Activated CD8-positive, alpha-beta T cell treated with anti-CD3 and anti-CD28 coated beads for 36 hours (primary cell): ENCODE data around the gene JAK3. TPM values are rescaled to one million over a fixed set of nuclear protein-coding genes. Genes with fewer than 3 reads are reported as not detected.

ENCODE experiments used
- ATAC-seq: fragments of 200-7000 bp; cut with Tn5 transposase; one replicate; pipeline ENCODE4 v1.10.0; 2021; ENCODE audit warnings: mild to moderate bottlenecking, moderate library complexity
- CTCF ChIA-PET: fragments of 350-600 bp; sonication (Branson Sonifier 250); formaldehyde crosslinking; loops from one replicate; lab custom pipeline; 2021; ENCODE audit warnings: antibody characterized with exemption; lab: Charles Lee
- POLR2A ChIA-PET: fragments of 350-600 bp; sonication (Branson Sonifier 250); formaldehyde crosslinking; loops from one replicate; lab custom pipeline; 2021; ENCODE audit warnings: antibody characterized with exemption; lab: Charles Lee
- DNase-seq: peaks from one replicate; pipeline ENCODE4 v3.0.0-alpha.2; 2020
- H3K27ac Mint-ChIP-seq: one replicate; pipeline ENCODE4 v1.8.0; 2021; ENCODE audit warnings: mild to moderate bottlenecking, mixed read lengths
- H3K27me3 Mint-ChIP-seq: one replicate; pipeline ENCODE4 v1.8.0; 2021; ENCODE audit warnings: mixed read lengths
- H3K36me3 Mint-ChIP-seq: one replicate; pipeline ENCODE4 v1.8.0; 2021; ENCODE audit warnings: low read depth, mixed read lengths
- H3K4me1 Mint-ChIP-seq: one replicate; pipeline ENCODE4 v1.8.0; 2021; ENCODE audit warnings: low read depth, mixed read lengths
- H3K4me3 Mint-ChIP-seq: one replicate; pipeline ENCODE4 v1.8.0; 2021; ENCODE audit warnings: mild to moderate bottlenecking, moderate library complexity, mixed read lengths
- H3K9me3 Mint-ChIP-seq: one replicate; pipeline ENCODE4 v1.8.0; 2021; ENCODE audit warnings: mixed read lengths
- CTCF ChIP-seq: fragments of 200-600 bp; IDR thresholded peaks from one replicate; pipeline ENCODE4 v1.8.0; 2022; ENCODE audit warnings: antibody characterized with exemption, mild to moderate bottlenecking
- intact Hi-C: fragments of 100-400 bp; cut with micrococcal nuclease; formaldehyde crosslinking; loops from one replicate; pipeline ENCODE4 v1.10.0; 2022
- total RNA-seq, 2 experiments: library from RNA; stranded (reverse); gene quantifications; one replicate each; pipeline ENCODE4 v1.2.3, GENCODE V29; 2021

JAK3 gene
- total RNA-seq, 2 experiments from 2014 or later: 120 to 126 TPM

GRCh38 chr19:17843908-17844490, 3.8 kb downstream of the JAK3 start:
- ChIA-PET POLR2A (interaction anchor here (1.3 to 2.2 kb wide), 6 partner anchors 10 to 95 kb away, joined by 3 to 11 read pairs (median 6); no protein-coding TSS in a partner anchor), CTCF (interaction anchor here (2.0 kb wide), 1 partner anchor 89 kb away, joined by 5 read pairs; the partner anchor contains the start of gene CCDC124)
- TF ChIP-seq CTCF: no peak
- H3K27ac Mint-ChIP-seq: peak overlapping the region; percentile 78
- ATAC-seq: no peak
- no peaks in the 10 kb centered on the region for H3K27me3 Mint-ChIP-seq
- intact Hi-C loops: no loop called here
- no peaks in the 10 kb centered on the region for H3K9me3 Mint-ChIP-seq
- H3K4me1 Mint-ChIP-seq: peaks cover 46% of the 10 kb centered on the region
- peak overlapping the region; percentile 42 for H3K4me3 Mint-ChIP-seq
- no peak for DNase-seq
- peaks cover 60% of the 10 kb centered on the region for H3K36me3 Mint-ChIP-seq

GRCh38 chr19:17843292-17843827, 4.4 kb downstream of the JAK3 start:
- no peak for ATAC-seq
- intact Hi-C loops: no loop called here

GRCh38 chr19:17842663-17843291, 5.0 kb downstream of the JAK3 start:
- Mint-ChIP-seq H3K4me3 (no peak overlapping the region), H3K36me3 (peaks cover 70% of the 10 kb centered on the region), H3K9me3 (no peaks in the 10 kb centered on the region), H3K4me1 (peaks cover 39% of the 10 kb centered on the region), H3K27me3 (no peaks in the 10 kb centered on the region), H3K27ac (no peak overlapping the region)
- no peak for DNase-seq
- ChIA-PET CTCF (interaction anchor here (1.6 kb wide), 1 partner anchor 17 kb away, joined by 3 read pairs; the partner anchor contains the start of gene RPL18A), POLR2A (interaction anchor here (0.9 to 2.2 kb wide), 6 partner anchors 9 to 22 kb away, joined by 3 to 11 read pairs (median 6); no protein-coding TSS in a partner anchor)
- no peak for TF ChIP-seq CTCF
- no peak for ATAC-seq
- intact Hi-C loops: no loop called here

More at GRCh38 chr19:17843292-17843827, 4.4 kb downstream of the JAK3 start:
- CTCF ChIA-PET: interaction anchor here (1.6 to 2.0 kb wide), 2 partner anchors 16 to 89 kb away, joined by 3 to 5 read pairs; partner anchors contain the start of genes CCDC124 and RPL18A
- peaks cover 41% of the 10 kb centered on the region for H3K4me1 Mint-ChIP-seq
- H3K36me3 Mint-ChIP-seq: peaks cover 64% of the 10 kb centered on the region
- H3K27me3 Mint-ChIP-seq: no peaks in the 10 kb centered on the region
- H3K27ac Mint-ChIP-seq: peak overlapping the region; percentile 75
- no peaks in the 10 kb centered on the region for H3K9me3 Mint-ChIP-seq
- H3K4me3 Mint-ChIP-seq: no peak overlapping the region
- POLR2A ChIA-PET: interaction anchor here (1.4 to 2.2 kb wide), 5 partner anchors 9 to 22 kb away, joined by 3 to 11 read pairs (median 9); no protein-coding TSS in a partner anchor
- no peak for DNase-seq
- no peak for TF ChIP-seq CTCF

GRCh38 chr19:17841810-17842662, 5.7 kb downstream of the JAK3 start:
- ChIA-PET CTCF (interaction anchor here (1.6 kb wide), 1 partner anchor 17 kb away, joined by 3 read pairs; the partner anchor contains the start of gene RPL18A), POLR2A (interaction anchor here (0.9 to 2.2 kb wide), 5 partner anchors 8 to 122 kb away, joined by 3 to 11 read pairs (median 9); no protein-coding TSS in a partner anchor)
- Mint-ChIP-seq H3K27ac (no peak overlapping the region), H3K4me1 (peaks cover 39% of the 10 kb centered on the region), H3K9me3 (no peaks in the 10 kb centered on the region), H3K36me3 (peaks cover 71% of the 10 kb centered on the region), H3K4me3 (no peak overlapping the region), H3K27me3 (no peaks in the 10 kb centered on the region)
- DNase-seq (peak; percentile 84), ATAC-seq (peak; percentile 91)
- TF ChIP-seq CTCF: no peak
- intact Hi-C loops: no loop called here
